GM18907 (cell line): ENCODE measurements around the gene BLVRB.

Experiments
- ATAC-seq: cut with Tn5 transposase; IDR thresholded peaks from one replicate; pipeline ENCODE4 v1.9.1; 2021; ENCODE audit warnings: mild to moderate bottlenecking, moderate library complexity; ENCODE audit not compliant: unreplicated experiment

BLVRB gene

DNA sequence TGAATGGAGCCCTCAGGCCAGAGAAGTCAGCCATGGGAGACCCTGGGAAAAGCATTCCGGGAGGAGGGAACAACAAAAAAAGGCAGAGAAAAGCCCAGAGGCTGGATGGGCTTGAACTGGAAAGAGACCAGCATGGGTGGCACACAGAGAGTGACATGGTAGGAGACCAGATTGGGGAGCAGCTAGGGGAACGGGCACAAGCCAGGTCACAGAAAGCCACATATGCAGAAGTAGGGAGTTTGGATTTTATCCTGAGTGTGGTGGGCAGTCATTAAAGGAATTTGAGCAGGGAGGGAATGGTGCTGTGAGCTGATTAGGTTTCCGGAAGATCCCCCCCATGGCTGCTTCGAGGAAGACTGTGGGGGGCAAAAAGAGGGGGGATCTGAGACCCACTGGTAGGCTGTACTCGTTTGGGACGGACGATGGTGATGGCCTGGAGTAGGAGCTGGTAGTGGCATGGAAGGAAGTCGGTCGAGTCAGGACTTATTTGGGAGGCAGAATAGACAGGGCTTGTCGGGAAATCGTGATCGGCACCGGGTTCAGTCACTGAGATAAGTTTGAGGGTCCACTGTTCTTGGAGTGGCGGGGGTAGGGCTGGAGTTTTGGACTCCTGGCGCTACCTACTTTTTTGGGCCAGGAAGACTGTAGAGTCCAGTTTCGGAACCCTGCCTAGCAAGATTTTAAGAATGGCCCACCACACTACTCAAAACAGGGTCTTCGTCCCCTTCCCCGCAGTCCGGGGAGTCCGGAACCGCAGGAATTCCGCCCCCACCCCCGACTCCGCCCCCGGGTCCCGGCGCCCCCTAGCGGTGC, 40.7 kb downstream of the BLVRB start:
- ATAC-seq = peak; percentile 2

DNA sequence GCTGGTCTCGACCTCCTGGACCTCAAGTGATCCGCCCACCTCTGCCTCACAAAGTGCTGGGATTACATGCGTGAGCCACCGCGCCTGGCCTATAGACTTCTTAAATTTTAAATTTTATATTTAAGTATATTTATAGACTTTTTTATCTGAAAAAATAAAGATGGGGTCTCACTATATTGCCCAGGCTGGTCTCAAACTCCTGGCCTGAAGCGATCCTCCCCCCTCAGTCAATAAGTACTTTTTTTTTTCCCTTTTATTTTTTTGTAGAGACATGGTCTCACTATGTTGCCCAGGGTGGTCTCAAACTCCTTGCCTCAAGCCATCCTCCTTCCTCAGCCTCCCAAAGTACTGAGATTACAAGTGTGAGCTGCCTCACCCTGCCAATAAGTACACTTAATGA, 41.6 kb downstream of the BLVRB start:
- no peak for ATAC-seq

DNA sequence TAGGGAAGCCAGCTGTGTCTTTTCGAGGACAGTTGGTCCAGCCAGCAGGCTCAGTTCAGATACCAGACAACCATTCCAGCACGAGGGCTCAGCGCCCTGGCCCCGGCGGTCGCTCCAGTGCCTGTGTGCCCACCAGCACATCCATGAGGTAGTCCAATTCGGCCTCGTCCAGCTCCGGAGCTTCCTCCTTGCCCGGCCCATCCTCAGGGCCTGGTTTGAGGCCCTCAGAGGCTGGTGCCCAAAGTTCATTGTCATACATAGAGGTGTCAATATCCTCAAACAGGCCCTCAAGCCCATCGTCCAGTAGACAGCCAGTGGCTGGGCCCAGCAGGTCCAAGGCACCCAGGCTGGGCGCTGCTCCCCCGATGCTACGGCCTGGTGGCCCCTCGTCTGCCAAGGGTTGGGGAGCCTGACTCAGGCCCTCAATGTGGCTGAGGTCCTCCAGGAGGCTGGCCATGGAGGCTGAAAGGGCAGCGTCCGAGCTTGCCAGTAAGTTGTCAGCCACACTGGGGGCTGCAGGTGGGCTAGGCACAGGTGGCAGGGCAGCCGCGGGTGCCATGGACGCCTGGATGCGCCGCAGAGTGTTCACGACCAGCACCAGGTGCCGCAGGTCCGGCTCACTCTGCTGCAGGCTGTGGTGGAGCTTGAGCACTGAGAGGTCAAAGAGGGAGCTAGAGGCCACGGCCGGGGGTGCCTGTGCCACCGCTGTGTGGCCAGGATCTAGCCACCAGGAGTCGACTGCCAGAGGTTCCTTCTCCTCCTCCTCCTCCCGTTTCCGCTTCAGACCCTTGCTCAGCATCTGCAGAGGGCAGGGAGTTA, 42.6 kb downstream of the BLVRB start:
- ATAC-seq = no peak

DNA sequence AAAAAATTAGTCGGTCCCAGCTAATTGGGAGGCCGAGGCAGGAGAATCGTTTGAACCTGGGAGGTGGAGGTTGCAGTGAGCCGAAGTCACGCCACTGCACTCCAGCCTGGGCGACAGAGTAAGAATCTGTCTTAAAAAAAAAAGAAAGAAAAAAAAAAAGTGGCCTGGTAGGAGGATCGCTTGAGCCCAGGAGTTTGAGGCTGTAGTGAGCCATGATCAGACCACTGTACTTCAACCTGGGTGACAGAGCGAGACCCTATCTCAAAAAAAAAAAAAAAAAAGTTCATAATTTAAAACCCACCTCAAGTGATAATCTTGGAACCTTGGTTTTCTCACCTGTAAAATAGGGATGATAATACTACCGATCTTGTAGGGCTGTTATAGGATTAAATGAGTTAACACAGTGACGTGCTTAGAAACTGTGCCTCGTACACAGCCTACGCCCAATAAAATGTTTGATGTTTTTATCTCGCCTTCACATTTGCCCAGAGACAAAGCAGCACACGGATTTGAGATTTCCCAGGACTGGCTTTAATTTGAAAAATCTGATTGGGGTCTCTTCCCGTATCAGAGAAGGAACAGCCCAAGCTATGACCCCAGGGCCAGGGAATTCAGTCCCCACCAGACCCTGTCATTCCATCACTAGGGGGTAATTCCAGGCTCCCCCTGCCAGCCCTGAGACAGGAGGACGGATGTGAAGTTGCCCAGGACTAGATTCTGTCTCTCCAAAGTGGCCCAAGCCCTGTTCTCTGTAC, 43.4 kb downstream of the BLVRB start:
- no peak for ATAC-seq

DNA sequence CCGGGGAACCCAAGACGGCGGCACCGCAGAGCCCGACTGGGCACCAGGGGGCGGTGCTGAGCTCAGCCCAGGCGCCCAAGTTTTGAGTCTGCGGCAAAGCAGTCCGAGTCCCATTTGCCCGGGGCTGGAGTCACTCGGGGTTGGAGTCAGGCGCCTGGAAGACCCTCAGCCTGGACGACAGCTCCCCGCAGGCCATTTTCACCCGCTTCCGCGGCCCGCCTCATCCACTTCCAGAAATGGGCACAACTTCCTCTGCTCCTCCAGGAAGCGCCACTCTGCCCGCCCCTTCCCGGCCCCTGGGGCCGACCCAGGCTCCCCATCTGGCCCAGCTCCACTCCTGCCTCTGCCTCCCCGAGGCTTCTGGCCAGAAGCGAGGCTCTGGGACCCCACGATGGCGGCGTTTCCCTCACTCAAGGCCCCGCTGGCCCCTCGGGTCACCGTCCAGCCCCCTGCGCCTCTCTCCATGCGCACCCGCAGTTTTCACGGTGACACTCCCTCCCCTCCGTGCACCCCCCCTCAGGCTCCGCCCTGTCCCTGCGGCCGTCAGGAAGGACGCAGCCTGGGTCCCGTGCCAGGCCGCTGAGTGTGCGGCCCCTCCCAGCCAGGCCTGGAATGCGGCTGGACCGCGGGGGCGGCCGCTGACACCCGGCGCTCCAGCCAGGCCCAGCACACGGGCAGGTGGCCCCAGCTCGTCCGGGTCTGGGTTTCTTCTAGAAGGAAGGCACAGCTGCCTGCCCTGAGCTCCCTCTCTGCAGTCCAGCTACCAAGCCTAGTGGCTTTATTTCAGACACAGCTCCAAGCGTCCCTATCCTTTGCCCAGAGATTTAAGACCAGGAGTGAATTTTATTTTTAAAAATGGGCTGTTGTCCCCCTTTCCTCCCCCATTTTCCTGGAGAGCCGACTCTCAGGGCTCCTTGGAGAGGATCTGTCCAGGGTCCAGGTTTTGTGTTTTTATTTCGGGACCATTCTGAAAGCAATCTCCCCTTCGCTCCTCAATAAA, 44.5 kb downstream of the BLVRB start:
- peak; percentile 39 for ATAC-seq

DNA sequence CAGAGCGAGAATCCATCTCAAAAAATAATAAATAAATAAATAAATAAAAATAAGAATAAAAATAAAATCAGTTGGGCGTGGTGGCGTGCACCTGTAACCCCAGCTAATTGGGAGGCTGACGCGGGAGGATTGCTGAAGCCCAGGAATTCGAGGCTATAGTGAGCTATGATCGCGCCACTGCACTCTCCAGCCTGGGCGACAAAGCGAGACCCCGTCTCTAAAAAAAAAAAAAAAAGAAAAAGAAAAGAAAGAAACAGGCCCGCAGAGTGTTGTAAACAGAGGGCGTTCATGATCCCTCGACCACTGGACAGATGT, 45.1 kb downstream of the BLVRB start:
- no peak for ATAC-seq

DNA sequence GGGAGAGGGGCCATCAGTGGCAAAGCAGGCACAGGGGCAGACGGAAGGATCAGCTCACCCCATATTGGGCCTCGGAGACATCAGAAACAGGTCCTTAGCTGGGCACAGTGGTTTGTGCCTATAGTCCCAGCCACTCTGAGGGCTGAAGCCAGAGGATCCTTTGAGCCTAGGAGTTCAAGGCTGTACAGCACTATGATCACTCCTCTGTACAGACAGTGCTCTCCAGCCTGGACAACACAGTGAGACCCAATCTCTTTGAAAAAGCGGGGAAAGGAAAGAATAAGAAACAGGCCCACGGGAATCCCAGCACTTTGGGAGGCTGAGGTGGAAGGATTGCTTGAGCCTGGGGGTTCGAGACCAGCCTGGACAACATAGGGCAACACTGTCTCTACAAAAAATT, 45.8 kb downstream of the BLVRB start:
- ATAC-seq = no peak

DNA sequence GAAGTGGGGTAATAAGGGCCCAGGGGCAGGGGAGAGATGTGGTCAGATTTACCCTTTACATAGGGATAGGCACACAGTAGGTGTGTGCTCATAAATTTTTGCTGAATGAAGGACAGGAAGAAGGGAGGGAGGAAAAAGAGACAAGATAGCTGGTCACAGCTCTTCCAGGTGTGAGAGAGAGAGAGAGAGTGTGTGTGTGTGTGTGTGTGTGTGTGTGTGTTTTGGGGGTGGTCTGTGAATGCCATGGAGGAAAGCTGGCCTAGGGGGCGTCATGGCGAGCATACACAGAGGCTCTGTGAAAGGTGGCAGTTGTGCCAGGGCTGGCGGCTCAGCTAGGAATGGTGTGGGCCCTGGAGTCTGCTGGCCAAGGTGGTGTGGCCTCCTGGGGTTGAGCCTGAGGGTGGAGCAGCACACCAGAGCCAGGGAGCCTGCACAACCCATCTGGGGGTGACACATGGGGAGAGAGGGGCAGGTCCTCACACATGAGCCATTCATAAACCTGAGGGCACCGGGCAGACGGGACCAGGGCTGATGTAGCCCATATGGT, 46.4 kb downstream of the BLVRB start:
- ATAC-seq = no peak

DNA sequence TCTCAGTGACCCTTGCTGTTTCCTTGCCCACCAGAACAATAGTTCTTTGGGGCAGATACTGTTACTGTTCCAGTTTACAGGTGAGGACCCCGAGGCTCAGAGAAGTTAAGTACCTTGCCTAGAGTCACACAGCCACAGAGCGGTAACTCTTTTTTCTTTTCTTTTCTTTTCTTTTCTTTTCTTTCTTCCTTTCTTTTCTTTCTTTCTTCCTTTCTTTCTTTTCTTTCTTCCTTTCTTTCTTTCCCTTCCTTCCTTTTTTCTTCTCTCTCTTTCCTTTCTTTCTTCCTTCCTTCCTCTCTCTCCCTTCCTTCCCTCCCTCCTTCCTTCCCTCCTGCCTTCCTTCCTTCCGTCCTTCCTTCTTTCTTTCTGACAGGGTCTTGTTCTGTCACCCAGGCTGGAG, 47.5 kb downstream of the BLVRB start:
- ATAC-seq = no peak

DNA sequence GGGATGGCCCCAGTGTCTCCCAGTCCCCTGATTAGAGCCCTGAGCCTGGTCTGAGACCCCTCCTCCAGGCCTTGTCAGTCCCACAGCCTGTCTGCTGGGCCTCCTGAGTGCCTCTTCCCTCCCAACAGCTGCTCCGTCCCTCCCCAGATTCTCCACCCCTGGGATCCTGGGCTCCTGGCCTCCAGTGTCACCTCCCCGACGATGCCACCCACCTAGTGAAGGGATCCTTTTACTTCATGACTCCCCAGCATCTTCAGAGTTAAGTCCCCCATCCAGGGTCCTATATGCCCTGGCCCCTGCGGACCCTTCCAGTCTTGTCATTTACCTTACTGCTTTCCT, 47.9 kb downstream of the BLVRB start:
- ATAC-seq = no peak

DNA sequence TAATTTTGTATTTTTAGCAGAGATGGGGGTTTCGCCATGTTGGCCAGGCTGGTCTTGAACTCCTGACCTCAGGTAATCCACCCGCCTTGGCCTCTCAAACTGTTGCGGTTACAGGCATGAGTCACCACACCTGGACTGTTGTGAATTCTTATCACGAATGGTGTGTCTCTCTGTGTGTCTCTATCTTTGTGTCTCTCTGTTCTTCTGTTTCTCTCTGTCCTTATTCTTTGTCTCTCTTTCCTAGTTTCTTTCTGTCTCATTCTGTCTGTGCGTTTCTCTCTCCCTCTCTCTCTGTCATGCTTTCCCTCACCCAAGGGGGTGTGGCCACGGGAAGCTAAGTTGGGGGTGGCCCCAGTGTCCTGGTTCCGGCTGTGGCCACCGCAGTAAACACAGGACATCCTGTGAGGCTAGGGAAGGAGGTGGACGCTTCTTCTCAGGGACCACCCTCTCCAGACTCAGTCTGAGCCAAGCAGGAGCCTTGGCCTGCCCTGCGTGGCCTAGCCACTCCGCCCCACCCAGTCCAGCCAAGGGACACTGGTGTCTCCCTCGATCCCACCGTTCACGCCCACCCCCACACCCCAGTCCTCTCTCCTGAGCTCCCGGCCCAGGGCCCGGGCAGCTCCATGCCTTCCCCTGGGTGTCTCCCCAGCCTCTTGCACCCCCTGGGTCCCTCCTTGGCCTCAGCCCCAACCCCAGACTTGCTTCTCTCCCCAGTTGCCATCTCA, 48.5 kb downstream of the BLVRB start:
- no peak for ATAC-seq

DNA sequence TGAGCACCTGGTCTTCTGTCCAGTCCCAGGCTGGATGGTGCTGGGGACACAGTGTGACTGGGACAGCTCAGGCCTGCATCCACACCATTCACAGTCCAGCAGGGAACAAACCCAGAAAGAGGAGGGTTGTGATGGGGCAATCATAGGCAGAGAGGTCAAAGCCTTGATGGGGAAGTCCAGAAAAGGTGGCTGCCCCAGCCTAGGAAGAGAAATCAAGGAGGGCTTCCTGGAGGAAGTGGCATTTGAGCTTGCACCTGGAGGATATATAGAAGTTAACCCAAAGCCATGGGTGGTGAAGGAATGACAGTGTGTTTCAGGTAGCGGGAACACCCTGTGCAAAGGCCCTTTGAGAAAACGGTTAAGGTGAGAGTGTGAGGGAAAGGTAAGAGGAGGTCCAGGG, 49.8 kb downstream of the BLVRB start:
- ATAC-seq = no peak

DNA sequence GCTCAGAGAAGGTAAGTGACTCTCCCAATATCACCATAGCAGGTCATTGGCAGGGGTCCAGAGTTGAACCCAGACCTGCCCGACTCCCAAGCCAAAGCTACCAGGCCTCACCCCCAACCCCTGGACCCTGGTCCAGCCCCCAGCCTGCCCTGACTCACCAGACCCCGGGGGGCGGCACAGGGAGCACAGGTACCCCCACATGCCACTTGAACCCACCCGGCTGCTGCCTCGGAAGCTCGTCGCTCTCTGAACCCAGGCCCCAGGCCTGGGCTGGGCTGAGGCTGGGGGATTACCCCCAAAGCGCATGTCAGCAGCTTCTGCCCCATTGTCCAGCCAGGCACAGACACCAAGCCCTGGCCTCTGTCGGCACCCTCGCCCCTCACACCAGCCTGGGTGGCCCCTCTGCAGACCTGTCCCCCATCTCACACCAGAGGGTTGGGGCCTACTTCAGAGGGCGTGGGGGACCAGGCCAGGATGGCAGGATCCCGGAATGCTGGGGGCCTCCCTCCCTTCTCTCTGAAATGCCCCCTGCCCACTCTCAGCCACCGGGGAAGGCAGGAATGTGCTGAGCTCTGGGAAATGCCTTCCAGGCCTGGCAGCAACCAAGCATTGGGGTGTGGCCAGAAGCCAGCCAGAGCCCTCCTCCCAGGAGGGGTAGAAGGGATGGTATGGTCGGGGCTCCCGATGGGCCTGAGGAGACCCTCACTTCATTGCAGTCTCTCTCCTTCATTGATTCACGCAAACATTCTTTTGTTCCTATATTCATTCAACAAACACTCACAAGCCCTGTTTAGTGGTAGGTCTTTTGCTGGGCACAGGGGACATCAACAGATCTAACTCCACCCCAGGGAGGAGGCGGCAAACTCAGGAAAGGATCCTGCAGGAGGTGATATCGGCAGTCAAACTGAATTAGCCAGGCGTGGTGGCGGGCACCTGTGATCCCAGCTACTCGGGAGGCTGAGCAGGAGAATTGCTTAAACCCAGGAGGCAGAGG, 50.7 kb downstream of the BLVRB start:
- no peak for ATAC-seq

DNA sequence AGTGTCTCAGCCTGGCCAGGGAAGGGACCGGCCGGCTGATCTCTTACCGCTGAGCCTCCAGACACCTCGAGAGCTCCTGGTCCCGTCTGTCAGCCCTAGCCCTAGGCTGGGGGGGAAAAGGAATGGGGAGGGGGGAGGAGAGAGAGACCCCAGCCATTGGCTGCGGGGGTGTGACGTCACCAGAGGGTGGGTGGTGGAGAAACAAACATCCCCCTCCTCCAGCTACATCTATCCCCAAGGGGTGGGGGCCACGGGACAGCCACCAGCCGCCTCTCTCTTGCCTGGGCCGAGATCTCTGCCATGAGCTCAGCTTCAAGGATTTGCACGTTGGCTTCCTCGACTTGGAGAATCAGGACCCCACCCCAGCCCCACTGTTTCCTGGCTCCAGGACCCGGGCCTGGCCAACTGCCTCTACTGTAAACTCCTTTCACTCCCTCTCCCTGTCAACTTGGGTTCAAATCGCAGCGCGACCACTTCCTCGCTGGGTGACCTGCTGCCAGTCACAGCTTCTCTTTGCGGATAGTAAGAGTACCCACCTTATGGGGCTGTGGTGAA, 52.2 kb downstream of the BLVRB start, which contains the start of gene PRX:
TSS of gene PRX (minus strand) at position 88 of the 555 bp plus-strand sequence. CDS start 5,446 bp downstream, outside the sequence.
- ATAC-seq = no peak

DNA sequence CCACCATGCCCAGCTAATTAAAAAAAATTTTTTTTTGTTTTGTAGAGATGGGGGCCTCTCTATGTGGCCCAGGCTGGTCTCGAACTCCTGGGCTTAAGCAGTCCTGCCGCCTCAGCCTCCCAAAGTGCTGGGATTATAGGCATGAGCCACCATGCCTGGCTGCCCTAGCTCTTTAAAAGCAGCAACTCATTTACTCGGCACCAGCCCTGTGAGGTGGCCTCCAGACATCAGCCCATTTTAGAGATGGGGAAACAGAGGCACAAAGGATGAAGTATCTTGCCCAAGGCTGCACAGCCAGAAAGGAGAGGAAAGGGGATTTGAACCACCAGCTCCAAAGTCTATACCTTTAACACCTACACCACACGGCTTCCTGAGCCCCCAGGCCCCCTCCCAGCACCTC, 52.7 kb downstream of the BLVRB start:
- ATAC-seq = no peak

DNA sequence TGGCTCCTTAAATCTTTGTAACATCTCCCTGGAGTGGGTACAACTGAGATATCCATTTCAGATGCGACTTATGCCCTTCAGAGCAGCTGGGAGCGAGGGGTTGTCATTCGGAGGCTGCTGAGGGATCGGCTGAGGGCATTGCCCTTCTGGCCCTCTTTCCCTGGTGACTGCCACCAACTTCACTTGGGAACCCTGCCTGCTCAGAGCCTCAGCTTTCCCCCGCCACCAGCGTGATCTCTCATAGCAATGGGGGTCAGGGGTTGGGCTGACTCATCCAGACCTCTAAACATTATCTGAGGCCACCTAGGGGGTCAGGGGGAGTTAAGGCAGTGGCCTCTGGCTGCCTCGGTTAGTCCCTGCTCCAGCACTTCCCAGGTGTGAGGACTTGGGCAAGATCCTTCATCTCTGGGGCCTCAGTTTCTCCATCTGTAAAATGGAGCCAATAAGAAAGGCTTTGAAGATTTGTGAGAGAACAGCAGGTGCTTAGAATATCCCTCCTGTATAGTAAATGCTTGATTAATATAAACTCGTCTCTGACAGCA, 53.5 kb downstream of the BLVRB start:
- ATAC-seq = no peak

DNA sequence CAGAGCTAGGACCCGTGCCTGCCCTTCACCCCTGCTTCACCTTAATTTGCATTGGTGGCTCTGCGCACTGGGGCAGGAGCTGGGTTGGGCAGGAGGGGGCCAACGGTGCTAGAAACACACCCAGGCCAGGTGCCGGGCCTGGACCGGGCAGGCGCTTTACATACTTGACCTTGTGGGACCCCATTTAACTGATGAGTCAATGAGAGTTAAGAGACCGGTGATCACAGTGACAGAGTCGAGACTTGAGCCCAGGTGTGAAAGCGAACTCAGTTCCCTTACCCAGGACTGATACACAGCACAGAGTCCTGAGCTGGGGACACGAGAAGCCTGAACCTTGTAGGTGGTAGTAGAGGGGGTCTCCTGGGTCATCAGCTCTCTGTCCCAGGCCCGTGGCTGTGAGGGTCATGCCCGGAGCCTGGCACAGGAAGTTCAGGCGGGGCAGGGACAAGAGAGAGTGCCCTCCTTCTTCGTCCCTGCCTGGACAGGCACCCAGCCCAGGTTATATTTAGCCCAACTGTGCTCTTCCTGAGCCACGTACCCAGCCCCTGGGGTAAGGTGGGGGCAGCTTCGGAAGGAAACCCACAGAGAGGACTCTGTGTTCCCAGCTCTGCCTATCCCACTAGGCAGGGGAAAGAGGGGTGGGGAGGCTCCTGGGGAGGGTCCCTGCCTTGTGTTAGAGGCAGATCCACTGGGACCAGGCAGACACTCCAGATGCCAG, 54.3 kb downstream of the BLVRB start:
- ATAC-seq = no peak
